ENCODE results near the gene GALM.
A peak's percentile ranks its signal among the peaks of the same experiment; 100 is the strongest.
"Not testable (repeated sequence)": the region's sequence is repeated elsewhere in the genome, so short reads cannot be mapped to it uniquely, and the experiment has no call there.

Gene GALM

GRCh38 chr2:38743672-38744398 is 77.9 kb downstream of the GALM start:
- no peak for DNase-seq

GRCh38 chr2:38744399-38744780 is 78.5 kb downstream of the GALM start:
- DNase-seq = no peak

- no peak for DNase-seq
Measured at GRCh38 chr2:38745267-38745666, 79.4 kb downstream of the GALM start.

GRCh38 chr2:38747007-38747424 is 81.1 kb downstream of the GALM start:
- DNase-seq = no peak

- DNase-seq = no peak
Measured at GRCh38 chr2:38747819-38748218, 81.9 kb downstream of the GALM start.

- DNase-seq = no peak
Measured at GRCh38 chr2:38748391-38748790, 82.5 kb downstream of the GALM start.

- no peak for DNase-seq
Measured at GRCh38 chr2:38748943-38749804, 83.3 kb downstream of the GALM start.

GRCh38 chr2:38750011-38750890 is 84.3 kb downstream of the GALM start:
- no peak for DNase-seq

- DNase-seq = peak; percentile 98
Measured at GRCh38 chr2:38750891-38751595, 85.1 kb downstream of the GALM start, which contains the start of gene SRSF7. SRSF7 (minus strand) TSS chr2:38751361; CDS start chr2:38751256, 105 bp downstream.

- DNase-seq = no peak
Measured at GRCh38 chr2:38751596-38752410, 85.9 kb downstream of the GALM start.

- DNase-seq = no peak
Measured at GRCh38 chr2:38754049-38754448, 88.1 kb downstream of the GALM start.

GRCh38 chr2:38754506-38754905 is 88.6 kb downstream of the GALM start:
- DNase-seq = no peak

GRCh38 chr2:38755891-38756290 is 90.0 kb downstream of the GALM start:
- DNase-seq = not testable (repeated sequence)

GRCh38 chr2:38763228-38763627 is 97.3 kb downstream of the GALM start:
- DNase-seq = no peak

GRCh38 chr2:38763728-38764127 is 97.8 kb downstream of the GALM start:
- DNase-seq = no peak

- no peak for DNase-seq
Measured at GRCh38 chr2:38765149-38765548, 99.2 kb downstream of the GALM start.

- no peak for DNase-seq
Measured at GRCh38 chr2:38765551-38765950, 99.6 kb downstream of the GALM start.

- no peak for DNase-seq
Measured at GRCh38 chr2:38771632-38772031, 105.7 kb downstream of the GALM start.

GRCh38 chr2:38775097-38775920 is 109.4 kb downstream of the GALM start:
- DNase-seq = no peak

- no peak for DNase-seq
Measured at GRCh38 chr2:38775921-38776225, 110.0 kb downstream of the GALM start.

- DNase-seq = no peak
Measured at GRCh38 chr2:38776531-38776930, 110.6 kb downstream of the GALM start.
